Measurements from ENCODE around the gene SPRED1. TPM values are rescaled to one million over a fixed set of nuclear protein-coding genes. Genes with fewer than 3 reads are reported as not detected.

SPRED1 gene
- total and polyA plus RNA-seq, 9 of the 15 experiments (the other 6 are each of a cell fraction or from before 2014, with no cell fraction given) = 2.8 to 17.4 (median 7.9) TPM

DNA sequence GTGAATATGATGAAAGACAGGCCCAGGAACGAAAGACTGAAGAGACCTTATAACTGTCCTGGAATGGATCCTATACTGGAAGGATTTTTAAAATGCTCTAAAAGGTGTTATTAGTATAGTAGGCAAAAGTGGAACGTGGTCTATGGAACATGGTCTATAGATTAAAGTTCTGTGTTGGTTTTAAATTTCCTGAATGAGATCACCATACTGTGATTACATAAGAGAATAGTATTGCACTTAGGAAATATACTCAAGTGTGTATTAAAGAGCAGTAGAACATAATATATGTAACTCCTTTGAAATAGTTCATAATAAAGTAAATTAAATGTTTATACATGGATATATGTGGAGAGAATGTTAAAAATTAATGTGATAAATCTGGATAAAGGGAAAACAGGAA lies 68.2 kb downstream of the SPRED1 start (continued):
- no peak for TF ChIP-seq SNRNP70 (optimal IDR thresholded peaks at IDR 0.05; ENCODE audit: low read depth, low read length)
- no peak for TF ChIP-seq SLC30A9 (CRISPR knock-in tag; IDR thresholded peaks at IDR 0.05)
- TF ChIP-seq, protein P1, sequence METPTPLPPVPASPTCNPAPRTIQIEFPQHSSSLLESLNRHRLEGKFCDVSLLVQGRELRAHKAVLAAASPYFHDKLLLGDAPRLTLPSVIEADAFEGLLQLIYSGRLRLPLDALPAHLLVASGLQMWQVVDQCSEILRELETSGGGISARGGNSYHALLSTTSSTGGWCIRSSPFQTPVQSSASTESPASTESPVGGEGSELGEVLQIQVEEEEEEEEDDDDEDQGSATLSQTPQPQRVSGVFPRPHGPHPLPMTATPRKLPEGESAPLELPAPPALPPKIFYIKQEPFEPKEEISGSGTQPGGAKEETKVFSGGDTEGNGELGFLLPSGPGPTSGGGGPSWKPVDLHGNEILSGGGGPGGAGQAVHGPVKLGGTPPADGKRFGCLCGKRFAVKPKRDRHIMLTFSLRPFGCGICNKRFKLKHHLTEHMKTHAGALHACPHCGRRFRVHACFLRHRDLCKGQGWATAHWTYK (CRISPR knock-in tag; IDR thresholded peaks at IDR 0.05) = no peak
- TF ChIP-seq, protein P2, sequence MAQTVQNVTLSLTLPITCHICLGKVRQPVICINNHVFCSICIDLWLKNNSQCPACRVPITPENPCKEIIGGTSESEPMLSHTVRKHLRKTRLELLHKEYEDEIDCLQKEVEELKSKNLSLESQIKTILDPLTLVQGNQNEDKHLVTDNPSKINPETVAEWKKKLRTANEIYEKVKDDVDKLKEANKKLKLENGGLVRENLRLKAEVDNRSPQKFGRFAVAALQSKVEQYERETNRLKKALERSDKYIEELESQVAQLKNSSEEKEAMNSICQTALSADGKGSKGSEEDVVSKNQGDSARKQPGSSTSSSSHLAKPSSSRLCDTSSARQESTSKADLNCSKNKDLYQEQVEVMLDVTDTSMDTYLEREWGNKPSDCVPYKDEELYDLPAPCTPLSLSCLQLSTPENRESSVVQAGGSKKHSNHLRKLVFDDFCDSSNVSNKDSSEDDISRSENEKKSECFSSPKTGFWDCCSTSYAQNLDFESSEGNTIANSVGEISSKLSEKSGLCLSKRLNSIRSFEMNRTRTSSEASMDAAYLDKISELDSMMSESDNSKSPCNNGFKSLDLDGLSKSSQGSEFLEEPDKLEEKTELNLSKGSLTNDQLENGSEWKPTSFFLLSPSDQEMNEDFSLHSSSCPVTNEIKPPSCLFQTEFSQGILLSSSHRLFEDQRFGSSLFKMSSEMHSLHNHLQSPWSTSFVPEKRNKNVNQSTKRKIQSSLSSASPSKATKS (CRISPR knock-in tag; IDR thresholded peaks at IDR 0.05) = no peak

DNA sequence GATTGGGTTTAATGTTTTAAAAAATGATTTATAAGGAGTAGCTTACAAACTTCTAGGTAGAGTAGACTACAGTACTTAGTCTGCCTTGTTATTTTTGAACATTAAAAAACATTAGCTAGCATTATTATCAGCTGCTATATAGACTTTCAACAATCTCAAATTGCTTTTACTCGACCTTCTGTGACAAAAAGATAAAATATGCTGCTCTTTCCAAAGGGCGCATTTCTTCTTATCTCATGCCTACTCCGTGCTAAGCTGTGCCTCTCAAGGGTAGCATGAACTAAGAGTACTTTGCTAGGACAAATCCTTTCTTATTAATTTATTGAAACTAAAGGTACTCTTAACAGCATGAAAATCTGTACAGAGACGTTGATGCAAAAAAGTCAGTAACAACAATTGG lies 71.3 kb downstream of the SPRED1 start:
- Histone ChIP-seq H3K4me1 (replicated peaks in 1 of 2; ENCODE audit: control insufficient read depth in 2 of 2, insufficient read depth in 2 of 2, low read length in 2 of 2) (0 out of 5 replicates have a peak, but pooled peaks cover 0 to 2% of the 10 kb centered on the region in 2 experiments), H3K27ac (ENCODE audit: extremely low read depth, low read depth, low read length) (no peak overlapping the region), H3K4me3 (no peak overlapping the region), H3K4me2 (ENCODE audit: insufficient read depth, low read length) (no peak overlapping the region), H3K27me3 (ENCODE audit: control insufficient read depth in 2 of 2, insufficient read depth in 2 of 2, low read length in 2 of 2) (no peaks in the 10 kb centered on the region), H4K20me1 (replicated peaks; ENCODE audit: control insufficient read depth, insufficient read depth, low read length) (no peaks in the 10 kb centered on the region), H3K9me1 (ENCODE audit: control insufficient read depth, insufficient read depth, low read length) (no peaks in the 10 kb centered on the region), H3K9me3 (replicated peaks; ENCODE audit: control insufficient read depth, insufficient read depth, low read depth, low read length) (no peaks in the 10 kb centered on the region), H3K36me3 (ENCODE audit: control insufficient read depth, insufficient read depth, low read length) (peaks cover 38% of the 10 kb centered on the region), H3K9ac (ENCODE audit: insufficient read depth in 1 of 2, low read depth in 2 of 2, low read length in 2 of 2) (no peak overlapping the region), H3K79me2 (ENCODE audit: control insufficient read depth, insufficient read depth, low read length) (no peaks in the 10 kb centered on the region), H2AFZ (ENCODE audit: low read depth, low read length) (no peak overlapping the region)
- intact Hi-C loops (cut with micrococcal nuclease) (no loop called here), in situ Hi-C loops (cut with MboI) (no loop called here)
- WGBS (ENCODE audit: insufficient coverage, low coverage, missing lambda C conversion rate) = 11% methylated on average over 4 of the region's 4 CpGs
- no TSS peak for BruUV-seq (replicated peaks)
- peak; percentile 75 for FAIRE-seq
- DNase-seq (ENCODE audit: extremely low read depth in 1 of 4, low spot score in 3 of 4) = peak in 2 of 4 experiments; percentile 10 to 41
- ATAC-seq = peak; percentile 72
- ChIA-PET POLR2A (no interaction called here), CTCF (ENCODE audit: low intra/inter-chr PET ratio) (no interaction called here)
- TF ChIP-seq NCOR1 (IDR thresholded peaks at IDR 0.05) (peak; percentile 63), MYBL2 (IDR thresholded peaks at IDR 0.05; ENCODE audit: low read depth) (no peak), MYBL2 (CRISPR knock-in tag; IDR thresholded peaks at IDR 0.05; ENCODE audit: borderline replicate concordance) (no peak), CREBBP (IDR thresholded peaks at IDR 0.05; ENCODE audit: low read depth, low read length) (no peak), GABPB1 (CRISPR knock-in tag; IDR thresholded peaks at IDR 0.05) (no peak), TAL1 (IDR thresholded peaks at IDR 0.05) (peak; percentile 74), MTA2 (IDR thresholded peaks at IDR 0.05; ENCODE audit: low read depth) (peak; percentile 42; the same call in 1 of the 2 replicates), TCF3 (CRISPR knock-in tag; IDR thresholded peaks at IDR 0.05) (peak; percentile 71), KDM1A (IDR thresholded peaks at IDR 0.05) (0 out of 4 replicates have a peak, but pooled peaks of 1 of the 2 experiments have one; percentile 16), ZNF561 (CRISPR knock-in tag; conservative IDR thresholded peaks at IDR 0.05) (no peak), CHCHD3 (CRISPR knock-in tag; IDR thresholded peaks at IDR 0.05) (no peak)
- TF ChIP-seq, protein P3, sequence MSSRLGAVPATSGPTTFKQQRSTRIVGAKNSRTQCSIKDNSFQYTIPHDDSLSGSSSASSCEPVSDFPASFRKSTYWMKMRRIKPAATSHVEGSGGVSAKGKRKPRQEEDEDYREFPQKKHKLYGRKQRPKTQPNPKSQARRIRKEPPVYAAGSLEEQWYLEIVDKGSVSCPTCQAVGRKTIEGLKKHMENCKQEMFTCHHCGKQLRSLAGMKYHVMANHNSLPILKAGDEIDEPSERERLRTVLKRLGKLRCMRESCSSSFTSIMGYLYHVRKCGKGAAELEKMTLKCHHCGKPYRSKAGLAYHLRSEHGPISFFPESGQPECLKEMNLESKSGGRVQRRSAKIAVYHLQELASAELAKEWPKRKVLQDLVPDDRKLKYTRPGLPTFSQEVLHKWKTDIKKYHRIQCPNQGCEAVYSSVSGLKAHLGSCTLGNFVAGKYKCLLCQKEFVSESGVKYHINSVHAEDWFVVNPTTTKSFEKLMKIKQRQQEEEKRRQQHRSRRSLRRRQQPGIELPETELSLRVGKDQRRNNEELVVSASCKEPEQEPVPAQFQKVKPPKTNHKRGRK (tag; IDR thresholded peaks at IDR 0.05) = no peak
